Renal pelvis (tissue), 4 donors: ENCODE measurements around the gene QSER1. TPM values are rescaled to one million over a fixed set of nuclear protein-coding genes. Genes with fewer than 3 reads are reported as not detected.
A peak's percentile ranks its signal among the peaks of the same experiment; 100 is the strongest.
"Not testable (repeated sequence)": the region's sequence is repeated elsewhere in the genome, so short reads cannot be mapped to it uniquely, and the experiment has no call there.

Experiments
- DNase-seq: peaks from one replicate; pipeline ENCODE4 v3.0.0-alpha.2; 2013
- polyA plus RNA-seq, 3 donors: library from polyadenylated mRNA; unstranded; fragments of 120-200 nt; gene quantifications; one replicate each; pipeline ENCODE4 v1.2.1, GENCODE V29; 2013; ENCODE audit not compliant: insufficient read length in 3 of 3

The QSER1 gene
- polyA plus RNA-seq, 3 donors, result 38.6 to 40.5 (median 38.7) TPM

DNA sequence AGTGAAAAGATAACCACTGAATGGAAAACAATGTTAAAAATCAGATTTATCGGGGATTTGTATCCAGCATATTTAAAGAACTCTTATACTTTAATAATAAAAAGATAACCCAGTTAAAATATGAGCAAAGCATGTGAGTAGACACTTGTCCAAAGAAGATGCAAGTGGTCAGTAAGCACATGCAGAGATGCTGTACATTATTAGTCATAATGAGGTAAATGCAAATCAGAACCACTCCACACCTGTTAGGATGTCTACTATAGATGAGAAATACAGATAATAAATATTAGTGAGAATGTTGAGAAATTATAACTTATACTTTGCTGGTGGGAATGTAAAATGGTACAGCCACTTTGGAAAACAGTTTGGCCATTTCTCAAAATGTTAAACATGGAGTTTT, 28.0 kb downstream of the QSER1 start:
- no peak for DNase-seq

DNA sequence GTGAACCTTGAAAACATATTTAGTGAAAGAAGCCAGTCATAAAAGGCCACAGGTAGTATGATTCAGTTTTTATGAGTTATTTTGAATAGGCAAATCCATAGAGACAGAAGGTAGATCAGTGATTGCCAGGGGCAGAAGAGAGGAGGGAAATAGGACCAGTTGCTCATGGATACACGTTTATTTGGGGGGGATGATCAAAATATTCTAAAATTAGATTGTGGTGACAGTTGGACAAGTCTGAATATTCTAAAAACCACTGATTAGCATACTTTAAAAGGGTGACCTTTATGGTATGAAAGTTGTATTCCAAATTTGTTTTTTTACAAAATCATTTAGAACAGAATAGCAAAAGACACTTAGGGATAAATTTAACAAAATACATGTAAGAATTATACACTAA, 28.6 kb downstream of the QSER1 start:
- DNase-seq, result no peak

DNA sequence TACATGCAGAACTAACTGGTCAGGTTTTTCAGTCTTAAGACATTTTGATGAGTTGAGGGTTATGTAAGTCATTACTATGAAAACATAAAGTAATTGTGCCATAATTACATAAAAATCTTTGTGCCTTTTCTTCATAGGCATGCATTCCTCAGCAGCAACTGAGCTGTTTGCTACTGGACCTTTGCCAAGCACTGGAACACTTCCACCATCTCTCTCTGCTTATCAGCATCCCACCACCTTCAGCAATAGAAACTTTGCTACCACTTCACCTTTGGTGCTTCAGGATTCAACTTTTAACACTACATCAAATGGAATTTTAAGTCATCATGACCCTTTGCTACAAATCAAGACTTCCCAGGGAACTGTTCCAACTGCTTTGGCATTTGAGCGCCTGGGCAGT, 39.0 kb downstream of the QSER1 start:
- no peak for DNase-seq

DNA sequence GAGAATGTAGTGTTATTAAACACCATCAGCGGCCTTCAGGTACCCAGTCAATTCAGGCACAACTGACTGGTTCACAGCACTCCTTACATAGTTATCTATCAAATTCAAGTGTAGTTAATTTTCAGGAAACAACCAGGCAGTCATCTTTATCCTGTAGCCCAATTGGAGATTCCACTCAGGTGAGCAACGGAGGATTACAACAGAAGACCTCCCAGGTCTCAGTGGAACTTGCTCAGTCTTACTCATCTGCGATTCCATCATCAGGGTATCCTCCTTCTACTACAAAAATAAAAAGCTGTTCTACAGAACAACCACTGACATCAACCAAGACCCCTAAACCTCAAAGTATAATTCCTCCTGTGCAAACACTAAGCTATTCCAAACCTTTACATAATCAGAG, 39.6 kb downstream of the QSER1 start:
- no peak for DNase-seq

DNA sequence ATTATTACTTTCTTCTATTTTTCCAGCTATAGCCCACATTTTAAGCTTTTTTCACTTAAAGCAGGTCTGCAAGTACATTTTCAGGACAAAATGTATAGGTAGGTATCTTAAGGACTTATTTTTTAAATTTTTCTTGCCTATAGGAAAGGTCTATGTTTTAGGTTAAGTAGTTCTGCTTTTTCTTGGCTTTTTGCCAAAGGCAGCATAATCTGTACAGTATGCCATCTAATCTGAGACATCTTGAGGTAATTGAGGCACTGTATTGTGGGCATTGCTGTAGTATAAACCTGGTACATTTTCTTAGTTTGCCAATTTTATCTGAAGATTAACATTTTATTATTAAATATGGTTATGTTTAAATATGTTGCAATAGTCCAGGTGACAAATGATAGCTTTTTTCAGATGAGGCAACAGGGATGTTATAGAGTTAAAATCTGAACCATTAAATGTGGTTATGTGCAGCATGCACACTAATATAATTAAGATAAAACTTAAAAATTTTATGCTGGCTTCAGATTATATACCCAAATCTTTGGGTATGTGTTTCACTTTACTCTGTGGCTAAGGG, 42.9 kb downstream of the QSER1 start:
- DNase-seq, result no peak

DNA sequence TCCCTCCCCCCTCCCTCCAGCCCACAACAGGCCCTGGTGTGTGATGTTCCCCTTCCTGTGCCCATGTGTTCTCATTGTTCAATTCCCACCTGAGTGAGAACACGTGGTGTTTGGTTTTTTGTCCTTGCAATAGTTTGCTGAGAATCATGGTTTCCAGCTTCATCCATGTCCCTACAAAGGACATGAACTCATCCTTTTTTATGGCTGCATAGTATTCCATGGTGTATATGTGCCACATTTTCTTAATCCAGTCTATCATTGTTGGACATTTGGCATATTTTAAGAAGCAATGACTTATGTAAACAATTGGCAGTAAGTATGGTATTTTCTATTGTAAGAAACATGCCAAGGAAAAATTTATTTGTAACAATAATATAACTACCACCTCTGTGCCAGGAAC, 43.6 kb downstream of the QSER1 start:
- DNase-seq, result not testable (repeated sequence)

DNA sequence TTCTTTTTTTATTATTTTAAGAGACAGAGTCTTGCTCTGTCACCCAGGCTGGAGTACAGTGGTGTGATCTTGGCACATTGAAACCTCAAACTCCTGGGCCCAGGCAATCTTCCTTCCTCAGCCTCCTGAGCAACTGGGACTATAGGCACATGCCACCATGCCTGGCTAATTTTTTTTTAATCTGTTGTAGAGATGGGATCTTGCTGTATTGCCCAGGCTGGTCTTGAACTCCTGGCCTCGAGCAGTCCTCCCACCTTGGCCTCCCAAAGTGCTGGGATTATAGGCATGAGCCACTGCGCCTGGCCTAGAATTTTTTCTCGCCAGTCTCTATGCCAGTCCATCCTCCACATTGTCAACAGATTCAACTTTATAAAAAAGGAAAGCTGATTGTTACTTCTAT, 44.7 kb downstream of the QSER1 start:
- not testable (repeated sequence) for DNase-seq

DNA sequence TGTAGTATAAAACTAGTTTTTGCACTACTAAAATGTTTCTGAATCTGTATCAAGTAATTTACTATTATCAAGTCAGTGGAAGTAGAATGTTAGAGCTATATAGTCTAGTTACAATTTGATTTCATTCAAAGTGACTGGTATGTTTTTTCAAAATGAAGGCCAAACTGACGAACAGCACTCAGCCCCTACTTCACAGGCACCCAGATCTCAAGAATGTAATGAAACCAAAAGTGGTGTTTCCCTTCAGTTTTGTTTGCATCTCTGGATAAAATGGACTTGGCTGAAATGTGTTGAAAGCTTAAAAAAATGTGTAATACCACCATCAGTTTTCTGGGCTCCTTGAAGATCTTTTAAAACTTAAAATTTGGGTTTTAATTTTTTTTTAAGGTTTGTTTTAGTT, 46.4 kb downstream of the QSER1 start:
- DNase-seq, result no peak

DNA sequence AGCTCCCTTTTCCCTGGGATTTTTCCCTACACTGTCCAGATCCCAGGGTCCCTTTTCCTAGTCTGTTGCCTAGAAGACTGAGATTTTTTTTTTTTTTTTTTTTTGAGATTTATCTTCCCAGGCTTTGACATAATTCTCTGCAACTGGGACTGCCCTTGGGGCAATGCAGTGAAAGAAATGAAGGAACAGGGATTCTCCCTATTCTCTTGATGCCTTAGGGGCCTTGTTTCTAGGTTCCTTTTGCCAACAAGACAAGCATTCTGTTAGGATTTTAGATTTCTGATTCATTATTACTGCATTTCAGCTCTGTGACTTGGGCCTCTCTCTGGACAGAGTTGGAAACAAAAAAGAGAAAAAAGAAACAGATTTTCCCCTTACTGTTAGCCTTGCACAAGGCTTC, 47.3 kb downstream of the QSER1 start:
- no peak for DNase-seq

DNA sequence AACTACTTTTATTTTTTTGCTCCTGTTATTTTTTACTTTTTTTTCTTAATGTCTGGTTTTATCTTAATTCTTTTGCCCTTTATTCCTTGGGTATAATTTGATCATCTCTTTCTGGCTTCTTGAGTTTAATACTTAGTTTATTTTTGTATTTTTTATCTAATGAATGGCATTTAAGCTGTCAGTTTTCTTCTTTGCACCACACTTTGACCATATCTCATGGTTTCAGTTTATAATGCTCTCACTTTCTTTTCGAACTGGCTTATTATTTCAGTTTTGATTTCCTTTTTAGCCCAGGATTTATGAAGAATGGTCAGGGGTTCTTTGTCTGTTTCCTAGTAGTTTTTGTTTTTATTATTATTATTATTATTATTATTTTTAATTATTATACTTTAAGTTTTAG, 48.3 kb downstream of the QSER1 start:
- no peak for DNase-seq

DNA sequence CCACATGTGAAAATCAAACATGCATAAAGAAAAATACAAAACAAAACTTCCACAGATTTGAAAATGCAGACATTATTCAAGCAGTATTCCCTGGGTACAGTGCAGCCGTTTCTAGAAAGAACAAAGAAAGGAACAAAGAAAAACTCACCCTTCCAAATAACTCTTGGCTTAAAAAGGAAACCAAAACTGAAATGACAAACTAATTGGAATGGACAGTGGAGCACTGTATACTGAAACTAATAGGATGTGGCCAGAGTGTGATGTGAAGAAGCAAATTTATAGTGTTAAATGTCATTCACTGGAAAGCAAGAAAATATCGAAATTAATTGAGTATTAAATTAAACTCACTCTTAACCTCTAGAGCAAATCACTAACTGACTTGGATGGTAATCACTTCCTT, 55.4 kb downstream of the QSER1 start:
- DNase-seq, result no peak

DNA sequence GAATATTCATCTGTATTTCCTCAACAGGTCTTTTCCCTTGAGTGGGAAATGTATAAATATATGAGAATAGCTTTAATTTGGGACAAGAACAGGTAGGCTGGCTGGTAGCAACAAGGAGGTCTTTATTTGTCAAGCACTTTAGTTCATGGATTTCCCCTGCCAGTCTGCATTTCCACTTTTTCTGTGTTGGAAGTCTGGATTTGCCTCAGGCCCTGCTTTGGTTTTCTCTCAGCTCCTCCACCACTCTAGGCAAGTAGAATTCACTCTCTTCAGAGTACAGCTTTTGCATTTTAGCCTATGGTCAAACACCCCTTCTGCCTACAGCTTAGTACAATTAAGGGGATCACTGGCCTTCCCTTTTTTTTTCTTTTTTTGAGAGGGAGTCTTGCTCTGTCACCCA, 57.1 kb downstream of the QSER1 start:
- no peak for DNase-seq

DNA sequence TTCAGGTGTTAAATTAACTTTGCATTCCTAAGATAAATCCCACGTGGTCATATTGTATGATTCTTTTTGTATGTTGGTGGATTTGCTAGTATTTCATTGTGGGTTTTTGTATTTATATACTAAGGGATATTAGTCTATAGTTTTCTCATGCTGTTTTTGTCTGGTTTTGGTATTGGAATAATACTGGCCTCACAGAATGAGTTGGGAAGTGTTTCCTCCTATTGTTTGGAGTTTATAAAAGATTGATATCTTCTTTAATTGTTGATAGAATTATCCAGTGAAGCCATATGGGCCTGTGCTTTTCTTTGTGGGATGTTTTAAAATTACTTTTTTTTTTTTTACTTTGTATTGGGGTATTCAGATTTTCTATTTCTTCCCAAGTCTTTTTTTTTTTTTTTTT, 59.8 kb downstream of the QSER1 start:
- DNase-seq, result no peak

DNA sequence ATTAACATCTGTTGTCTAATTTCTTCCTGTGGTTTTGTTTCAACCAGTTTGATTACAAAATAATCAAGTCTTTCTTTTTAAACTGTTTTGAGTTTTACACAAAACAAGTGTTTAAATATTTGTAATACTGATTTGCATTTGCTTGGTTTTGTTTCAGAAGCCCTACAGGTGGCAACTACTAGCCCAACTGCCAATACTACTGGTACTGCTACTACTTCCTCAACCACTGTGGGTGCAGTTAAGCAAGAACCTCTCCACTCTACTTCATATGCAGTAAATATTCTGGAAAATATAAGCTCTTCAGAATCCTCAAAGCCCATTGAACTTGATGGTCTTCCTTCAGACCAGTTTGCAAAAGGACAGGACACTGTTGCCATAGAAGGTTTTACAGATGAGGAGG, 61.1 kb downstream of the QSER1 start:
- DNase-seq, result no peak

DNA sequence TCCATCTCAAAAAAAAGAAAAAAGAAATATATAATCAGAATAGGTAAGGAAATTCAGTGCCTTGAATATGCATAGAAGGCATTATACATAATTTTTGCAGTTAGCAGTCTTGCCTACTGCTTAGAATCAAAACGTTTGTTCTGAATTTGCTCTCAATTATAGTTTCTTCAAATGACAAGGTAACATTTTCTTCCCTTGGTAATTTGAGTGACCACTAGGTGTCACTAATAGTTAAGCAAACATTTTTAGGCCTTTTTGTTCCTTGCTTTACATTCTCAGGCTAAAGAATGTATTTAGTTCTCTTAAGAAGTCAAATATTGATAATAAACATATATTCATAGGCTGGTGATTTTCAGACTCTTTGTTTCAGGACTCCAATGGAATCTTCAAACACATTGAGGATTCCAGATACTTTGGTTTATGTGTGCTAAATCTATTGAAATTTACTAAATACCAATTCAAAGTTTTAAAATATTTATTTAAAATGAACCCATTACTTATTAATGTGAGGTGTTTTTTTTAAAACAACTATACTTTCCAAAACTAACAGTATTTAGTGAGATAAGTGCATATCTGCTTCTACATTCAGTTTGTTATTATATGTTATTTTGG, 68.0 kb downstream of the QSER1 start:
- peak; percentile 54 for DNase-seq

DNA sequence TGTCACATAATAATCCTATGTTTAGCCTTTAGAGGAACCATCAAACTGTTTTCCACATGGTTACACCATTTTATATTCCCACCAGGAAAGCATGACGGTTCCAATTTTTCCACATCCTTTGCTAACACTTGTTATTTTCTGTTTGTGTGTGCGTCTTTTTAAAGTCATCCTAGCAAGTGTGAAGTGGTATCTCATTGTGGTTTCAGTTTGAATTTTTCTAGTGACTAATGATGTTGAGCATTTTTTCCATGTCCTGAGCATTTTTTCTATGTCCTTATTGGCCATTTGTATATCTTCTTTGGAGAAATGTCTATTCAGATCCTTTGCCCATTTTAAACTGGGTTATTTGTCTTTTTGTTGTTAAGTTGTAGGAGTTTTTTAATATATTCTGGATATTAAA, 69.4 kb downstream of the QSER1 start:
- no peak for DNase-seq

DNA sequence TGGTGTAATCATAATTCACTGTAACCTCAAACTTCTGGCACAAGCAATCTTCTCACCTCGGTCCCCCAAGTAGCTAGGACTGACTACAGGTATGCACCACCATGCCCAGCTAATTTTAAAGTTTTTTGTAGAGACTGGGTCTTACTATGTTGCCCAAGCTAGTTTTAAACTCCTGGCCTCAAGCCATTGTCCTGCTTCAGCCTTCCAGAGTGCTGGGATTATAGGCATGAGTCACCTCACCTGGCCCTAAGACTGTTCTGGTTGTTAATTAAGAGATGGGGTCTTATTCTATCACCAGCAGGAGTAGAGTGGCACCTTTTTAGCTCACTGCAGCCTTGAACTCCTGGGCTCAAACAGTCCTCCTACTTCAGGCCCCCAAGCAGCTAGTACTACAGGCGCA, 71.1 kb downstream of the QSER1 start:
- DNase-seq, result no peak

DNA sequence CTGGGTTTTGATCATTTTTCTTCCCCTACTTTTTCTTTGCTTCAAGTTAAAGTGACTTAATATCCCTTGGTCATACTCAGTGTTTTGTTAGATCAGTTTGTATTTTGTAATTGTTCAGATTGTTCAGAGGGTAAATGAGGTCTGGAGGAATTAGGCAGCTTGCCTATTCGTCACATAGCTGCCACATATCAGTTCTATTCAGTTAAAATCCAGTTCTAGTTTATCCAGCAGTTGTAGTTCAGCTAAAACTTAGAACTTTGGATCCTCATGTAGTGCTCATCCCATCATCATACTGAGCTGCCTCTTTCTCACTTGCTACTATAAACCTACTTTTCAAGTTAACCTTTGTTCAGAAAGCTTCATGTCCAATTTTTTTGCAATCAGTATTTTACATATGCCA, 75.9 kb downstream of the QSER1 start:
- no peak for DNase-seq

DNA sequence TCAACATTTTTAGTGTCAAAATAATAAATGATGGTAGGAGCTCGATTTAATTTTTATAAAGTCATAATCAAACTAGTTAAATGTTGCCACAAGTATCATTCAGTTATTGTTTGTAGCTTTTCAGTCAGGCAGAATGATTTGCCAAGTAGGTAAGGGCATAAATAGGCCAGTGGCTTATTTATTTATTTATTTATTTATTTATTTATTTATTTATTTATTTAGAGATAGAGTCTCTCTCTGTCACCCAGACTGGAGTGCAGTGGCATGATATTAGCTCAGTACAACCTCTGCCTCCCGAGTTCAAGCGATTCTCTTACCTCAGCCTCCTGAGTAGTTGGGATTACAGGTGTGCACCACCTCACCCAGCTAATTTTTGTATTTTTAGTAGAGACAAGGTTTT, 79.6 kb downstream of the QSER1 start:
- not testable (repeated sequence) for DNase-seq

DNA sequence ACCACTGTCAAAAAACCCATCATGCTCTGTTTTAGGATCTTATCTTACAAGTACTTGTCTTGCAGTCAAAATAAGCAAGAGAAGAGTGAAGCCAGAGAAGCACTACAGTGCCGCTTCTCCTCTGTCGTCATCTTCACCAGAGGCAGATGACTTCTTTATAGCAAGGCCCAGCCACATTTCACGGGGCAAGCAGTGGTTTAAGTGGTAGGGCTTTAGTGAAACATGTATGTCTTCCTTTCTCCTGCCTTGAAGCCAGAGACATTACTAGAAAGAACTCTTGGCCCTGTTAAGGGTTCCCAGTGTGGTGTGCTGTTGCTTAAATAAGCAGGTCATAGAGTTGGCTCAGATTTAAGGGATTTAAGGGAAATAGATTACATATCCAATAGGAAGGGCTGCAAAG, 80.2 kb downstream of the QSER1 start:
- DNase-seq, result no peak

DNA sequence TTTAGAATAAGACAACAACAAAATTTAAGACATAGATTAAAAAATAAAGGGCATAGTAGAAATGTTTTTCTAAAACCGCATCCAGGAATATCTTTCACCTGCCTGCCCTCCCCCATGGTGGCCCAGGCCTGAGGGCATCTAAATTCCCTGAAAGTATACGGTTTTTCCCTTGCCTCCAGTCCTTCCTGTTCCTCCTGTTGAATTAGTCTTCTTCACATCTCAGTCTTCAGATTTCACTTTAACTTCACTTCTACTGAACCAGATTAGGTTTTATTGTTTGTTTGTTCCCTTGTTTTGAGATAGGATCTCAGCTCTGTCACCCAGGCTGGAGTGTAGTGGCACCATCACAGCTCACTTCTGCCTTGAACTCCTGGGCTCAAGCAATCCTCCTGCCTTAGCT, 90.0 kb downstream of the QSER1 start:
- no peak for DNase-seq

DNA sequence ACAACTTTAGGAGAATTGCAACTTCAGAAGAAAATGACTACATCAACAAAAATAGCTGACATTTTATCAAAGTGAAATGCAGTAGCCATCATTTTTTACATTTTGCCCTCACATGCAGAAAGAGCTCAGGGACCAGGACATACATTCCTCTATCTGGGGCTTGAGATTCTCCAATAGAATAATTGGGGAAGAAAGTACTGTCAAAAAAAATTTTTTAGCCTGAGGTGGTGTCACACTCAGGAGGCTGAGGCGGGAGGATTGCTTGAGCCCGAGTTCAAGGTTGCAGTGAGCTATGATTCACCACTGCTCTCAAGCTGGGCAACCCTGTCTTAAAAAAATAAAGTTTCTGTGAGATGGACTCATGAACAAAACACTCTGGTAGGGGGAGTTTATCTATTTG, 90.9 kb downstream of the QSER1 start:
- no peak for DNase-seq

DNA sequence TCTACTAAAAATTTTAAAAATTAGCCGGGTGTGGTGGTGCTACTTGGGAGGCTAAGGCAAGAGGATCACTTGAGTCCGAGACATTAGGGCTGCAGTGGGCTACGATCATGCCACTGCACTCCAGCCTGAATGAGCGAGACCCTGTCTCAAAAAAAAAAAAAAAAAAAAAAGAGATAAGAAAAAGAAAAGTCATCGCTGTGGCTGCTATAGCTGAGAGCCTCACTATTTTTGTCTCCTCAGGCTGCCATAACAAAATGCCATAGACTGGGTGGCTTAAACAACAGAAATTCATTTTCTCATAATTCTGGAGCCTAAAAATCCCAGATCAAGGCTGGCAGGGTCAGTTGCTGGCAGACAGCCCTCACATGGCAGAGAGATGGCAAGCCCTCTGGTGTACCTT, 93.0 kb downstream of the QSER1 start:
- no peak for DNase-seq

DNA sequence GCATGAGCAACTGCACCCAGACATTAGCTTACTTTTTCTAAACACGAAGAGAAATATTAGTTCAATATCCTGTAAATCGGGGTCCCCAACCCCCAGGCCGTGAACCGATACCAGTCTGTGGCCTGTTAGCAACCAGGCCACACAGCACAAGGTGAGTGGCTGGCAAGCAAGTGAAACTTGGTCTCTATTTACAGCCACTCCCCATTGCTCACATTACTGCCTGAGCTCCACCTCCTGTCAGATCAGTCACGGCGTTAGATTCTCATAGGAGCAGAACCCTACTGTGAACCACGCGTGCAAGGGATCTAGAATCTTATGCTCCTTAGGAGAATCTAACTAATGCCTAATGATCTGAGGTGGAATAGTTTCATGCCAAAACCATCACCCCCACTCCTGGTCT, 95.2 kb downstream of the QSER1 start:
- no peak for DNase-seq

DNA sequence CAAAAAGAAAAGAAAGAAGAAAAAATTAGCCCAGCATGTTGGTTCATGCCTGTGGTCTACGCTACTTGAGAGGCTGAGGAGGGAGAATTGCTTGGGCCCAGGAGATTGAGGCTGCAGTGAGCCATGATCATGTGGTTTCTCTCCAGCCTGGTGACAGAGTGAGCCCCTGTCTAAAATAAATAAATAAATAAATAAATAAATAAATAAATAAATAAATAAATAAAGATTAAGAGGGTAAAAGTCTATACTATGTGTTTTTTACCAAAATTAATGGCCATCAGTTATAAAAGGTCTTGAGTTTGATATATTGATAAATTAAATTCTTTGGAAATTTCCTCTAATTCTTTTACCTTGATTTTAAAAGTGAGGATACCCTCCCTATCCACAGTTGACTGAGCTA, 97.9 kb downstream of the QSER1 start:
- DNase-seq, result no peak
